HepG2 (cell line): ENCODE results near the gene RBPJ. TPM values are rescaled to one million over a fixed set of nuclear protein-coding genes. Genes with fewer than 3 reads are reported as not detected.

Experiments used
- ATAC-seq: fragments of 200-7000 bp; cut with Tn5 transposase; 3 replicates; pipeline ENCODE4 v1.9.1; 2020; ENCODE audit warnings: mild to moderate bottlenecking, moderate library complexity
- BruUV-seq: library from RNA; stranded (reverse); fragments of 400-500 nt; replicated peaks from 2 replicates; lab custom pipeline; 2021; lab: Mats Ljungman, UMichigan
- CTCF ChIA-PET: fragments of 300-600 bp; formaldehyde crosslinking; extraction: SDS; loops from one replicate; lab custom pipeline; 2021; ENCODE audit warnings: low total read pairs, inconsistent platforms, low intra/inter-chr PET ratio; lab: Yijun Ruan, JAX
- POLR2A ChIA-PET: fragments of 350-600 bp; sonication (Branson Sonifier 250); formaldehyde crosslinking; loops from one replicate; lab custom pipeline; 2020; ENCODE audit warnings: antibody characterized with exemption, inconsistent platforms; lab: Yijun Ruan, JAX
- DNase-seq: peaks from one replicate; pipeline ENCODE4 v3.0.0-alpha.2; 2015; ENCODE audit warnings: low spot score
- FAIRE-seq: peaks from 3 replicates; lab custom pipeline; 2011; peaks lifted over from hg19 to GRCh38; lab: Jason Lieb, UNC
- H2AFZ ChIP-seq: one replicate; pipeline ENCODE4 v1.6.1; 2011; ENCODE audit warnings: low read length, inconsistent platforms
- H3K27ac ChIP-seq: fragments of 300-600 bp; 3 replicates; pipeline ENCODE4 v1.8.0; 2011; ENCODE audit warnings: mixed run types, mild to moderate bottlenecking, mixed read lengths, low read length, inconsistent platforms; ENCODE audit not compliant: insufficient read depth; ENCODE audit errors: extremely low read length
- H3K27me3 ChIP-seq, 2 experiments: fragments of 200-600 bp in 1 of 2; 2 replicates in 1 of 2; 3 replicates in 1 of 2; pipeline versions ENCODE4 v1.6.0 to v1.8.0; 2011; ENCODE audit warnings: low read length in 2 of 2, mild to moderate bottlenecking in 2 of 2, moderate library complexity in 2 of 2, inconsistent platforms in 1 of 2; ENCODE audit not compliant: insufficient read depth in 2 of 2, control insufficient read depth in 1 of 2
- H3K36me3 ChIP-seq, 2 experiments: fragments of 200-600 bp in 1 of 2; replicated peaks in 1 of 2; 2 replicates in 1 of 2; 3 replicates in 1 of 2; pipeline versions ENCODE4 v1.5.1 to v1.8.0; 2011; ENCODE audit warnings: low read length in 2 of 2, inconsistent platforms in 1 of 2; ENCODE audit not compliant: insufficient read depth in 2 of 2, control insufficient read depth in 1 of 2
- H3K4me1 ChIP-seq: 2 replicates; pipeline ENCODE4 v1.5.1; 2012; ENCODE audit warnings: low read length, inconsistent platforms; ENCODE audit not compliant: insufficient read depth
- H3K4me2 ChIP-seq: 2 replicates; pipeline ENCODE4 v1.6.0; 2011; ENCODE audit warnings: low read depth, low read length, inconsistent platforms
- H3K4me3 ChIP-seq, 3 experiments: fragments of 200-600 bp in 1 of 3; sonication (generic), shearing (Covaris generic) in 1 of 3; replicated peaks in 1 of 3; 2 replicates each; pipeline ENCODE4 v1.5.1; 2011 to 2016; ENCODE audit warnings: low read length in 3 of 3, inconsistent platforms in 2 of 3, low read depth in 2 of 3, mild to moderate bottlenecking in 2 of 3, control low read depth in 1 of 3, mixed read lengths in 1 of 3; ENCODE audit not compliant: insufficient read depth in 1 of 3
- H3K79me2 ChIP-seq: one replicate; pipeline ENCODE4 v1.6.1; 2011; ENCODE audit warnings: low read length, inconsistent platforms; ENCODE audit not compliant: insufficient read depth
- H3K9ac ChIP-seq: 2 replicates; pipeline ENCODE4 v1.6.0; 2011; ENCODE audit warnings: mild to moderate bottlenecking, low read depth, low read length, inconsistent platforms; ENCODE audit not compliant: insufficient read depth
- H3K9me3 ChIP-seq: 2 replicates; pipeline ENCODE4 v1.5.1; 2012; ENCODE audit warnings: mild to moderate bottlenecking, low read length
- H4K20me1 ChIP-seq: 2 replicates; pipeline ENCODE4 v1.6.0; 2011; ENCODE audit warnings: inconsistent platforms, mild to moderate bottlenecking, low read length, moderate library complexity; ENCODE audit not compliant: insufficient read depth
- ARHGAP35 ChIP-seq: sonication (generic); formaldehyde crosslinking; IDR thresholded peaks from 2 replicates; pipeline ENCODE4 v1.9.0; 2022; ENCODE audit warnings: mild to moderate bottlenecking, inconsistent platforms, moderate library complexity, missing genetic modification reagents, borderline replicate concordance
- DNMT3B ChIP-seq: conservative IDR thresholded peaks from 2 replicates; pipeline ENCODE4 v1.6.1; 2016; ENCODE audit warnings: missing biosample characterization, control low read depth
- HHEX ChIP-seq: IDR thresholded peaks from 2 replicates; pipeline ENCODE4 v1.6.1; 2016; ENCODE audit warnings: control low read depth
- HNF4G ChIP-seq, 2 experiments: sonication (generic) in 1 of 2; formaldehyde crosslinking in 1 of 2; IDR thresholded peaks; 2 replicates each; pipeline versions ENCODE4 v1.4.0 to v1.6.1; 2011 to 2020; ENCODE audit warnings: borderline replicate concordance in 2 of 2, low read depth in 2 of 2, mild to moderate bottlenecking in 2 of 2, low read length in 1 of 2, missing genetic modification reagents in 1 of 2, moderate library complexity in 1 of 2
- ZBTB7B ChIP-seq: sonication (generic); formaldehyde crosslinking; IDR thresholded peaks from 2 replicates; pipeline ENCODE4 v1.4.0; 2020; ENCODE audit warnings: missing genetic modification reagents
- ZNF343 ChIP-seq: sonication (generic); formaldehyde crosslinking; IDR thresholded peaks from 2 replicates; pipeline ENCODE4 v1.4.0; 2020; ENCODE audit warnings: mild to moderate bottlenecking, missing genetic modification reagents
- ZNF432 ChIP-seq: sonication (generic); formaldehyde crosslinking; IDR thresholded peaks from 2 replicates; pipeline ENCODE4 v1.5.0; 2020; ENCODE audit warnings: missing genetic modification reagents, mild to moderate bottlenecking, borderline replicate concordance
- ZNF614 ChIP-seq: IDR thresholded peaks from 2 replicates; pipeline ENCODE4 v1.6.1; 2018; ENCODE audit warnings: missing biosample characterization, missing genetic modification reagents, inconsistent platforms, borderline replicate concordance
- ZNF703 ChIP-seq: sonication (generic); formaldehyde crosslinking; IDR thresholded peaks from 2 replicates; pipeline ENCODE4 v1.5.1; 2020; ENCODE audit warnings: missing genetic modification reagents, mild to moderate bottlenecking, moderate library complexity, borderline replicate concordance
- ZNF788 ChIP-seq: sonication (generic); formaldehyde crosslinking; IDR thresholded peaks from 2 replicates; pipeline ENCODE4 v1.5.0; 2020; ENCODE audit warnings: mild to moderate bottlenecking, missing genetic modification reagents, borderline replicate concordance
- ZNF879 ChIP-seq: sonication (generic); formaldehyde crosslinking; IDR thresholded peaks from 2 replicates; pipeline ENCODE4 v1.8.1; 2023; ENCODE audit warnings: missing genetic modification reagents
- WGBS: methylation state at CpG from one replicate; pipeline ENCODE4 v1.1.6; 2017; ENCODE audit warnings: low lambda C conversion rate; 5-methylcytosine and 5-hydroxymethylcytosine counted together
- in situ Hi-C: cut with HindIII; loops from 2 replicates; pipeline ENCODE4 v1.10.0; 2017; ENCODE audit warnings: low pct_unique_long_range_greater_than_20kb; ENCODE audit not compliant: extremely low pct_ligation_motif_present
- intact Hi-C: fragments of 100-400 bp; cut with micrococcal nuclease; formaldehyde crosslinking; loops from one replicate; pipeline ENCODE4 v1.10.0; 2022; ENCODE audit not compliant: unreplicated experiment
- polyA plus RNA-seq, 8 experiments: library from polyadenylated mRNA; depleted of rRNA in 3 of 8; stranded (reverse) in 7 of 8; unstranded in 1 of 8; fragments of >200 nt; fragmentation: Illumina TruSeq in 4 of 8; extraction: Trizol in 4 of 8; gene quantifications; 2 replicates each; pipeline versions ENCODE4 v1.2.1 to v1.2.3, GENCODE V29; 2011 to 2016; ENCODE audit warnings: low read depth in 4 of 8, missing spikeins in 1 of 8, mixed read lengths in 1 of 8; ENCODE audit not compliant: insufficient read depth in 1 of 8
- total RNA-seq, 5 experiments: library from RNA; depleted of rRNA; stranded (reverse); fragments of >200 nt; fragmentation: Illumina TruSeq; extraction: Trizol; gene quantifications; 2 replicates each; pipeline ENCODE4 v1.2.3, GENCODE V29; 2016; ENCODE audit warnings: low read depth in 1 of 5
- TF ChIP-seq, protein P1 (sequence below): sonication (generic); formaldehyde crosslinking; IDR thresholded peaks from 2 replicates; pipeline ENCODE4 v1.4.0; 2020; ENCODE audit warnings: missing genetic modification reagents

RBPJ gene
- total and polyA plus RNA-seq, 2 of the 13 experiments (the other 11 are each of a cell fraction or from before 2014, with no cell fraction given): 25.9 to 33.2 TPM

DNA sequence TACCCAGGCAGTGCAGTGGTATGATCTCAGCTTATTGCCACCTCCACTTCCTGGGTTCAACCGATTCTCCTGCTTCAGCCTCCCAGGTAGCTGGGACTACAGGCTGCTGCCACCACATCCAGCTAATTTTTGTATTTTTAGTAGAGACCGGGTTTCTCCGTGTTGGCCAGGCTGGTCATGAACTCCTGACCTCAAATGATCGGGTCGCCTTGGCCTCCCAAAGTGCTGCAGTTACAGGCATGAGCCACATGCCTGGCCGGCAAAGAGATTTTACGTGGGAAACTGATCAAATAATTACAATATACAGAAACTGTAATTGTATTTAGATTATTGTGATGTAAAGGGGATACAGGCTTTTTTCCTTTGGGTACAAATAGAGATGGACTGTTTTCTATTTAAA, 33.7 kb downstream of the RBPJ start:
- H4K20me1 ChIP-seq: peaks cover 52% of the 10 kb centered on the region
- H3K9ac ChIP-seq: no peak overlapping the region
- 84% methylated on average over 7 of the region's 7 CpGs for WGBS
- H3K9me3 ChIP-seq: no peaks in the 10 kb centered on the region
- H3K27me3 ChIP-seq: no peaks in the 10 kb centered on the region
- no peak for TF ChIP-seq ZNF343 (CRISPR knock-in tag)
- no peak for TF ChIP-seq DNMT3B (CRISPR knock-in tag)
- no peak for TF ChIP-seq ZNF614 (CRISPR knock-in tag)
- no peak for TF ChIP-seq ZNF879 (CRISPR knock-in tag)
- no peak for TF ChIP-seq HHEX (CRISPR knock-in tag)
- TF ChIP-seq ZBTB7B (CRISPR knock-in tag): no peak
- TF ChIP-seq ARHGAP35 (CRISPR knock-in tag): no peak
- no peak for TF ChIP-seq HNF4G (IDR thresholded peaks at IDR 0.05; ENCODE audit: borderline replicate concordance, low read depth, low read length)
- TF ChIP-seq HNF4G (CRISPR knock-in tag; IDR thresholded peaks at IDR 0.05; ENCODE audit: borderline replicate concordance, low read depth): no peak
- TF ChIP-seq, protein P1, sequence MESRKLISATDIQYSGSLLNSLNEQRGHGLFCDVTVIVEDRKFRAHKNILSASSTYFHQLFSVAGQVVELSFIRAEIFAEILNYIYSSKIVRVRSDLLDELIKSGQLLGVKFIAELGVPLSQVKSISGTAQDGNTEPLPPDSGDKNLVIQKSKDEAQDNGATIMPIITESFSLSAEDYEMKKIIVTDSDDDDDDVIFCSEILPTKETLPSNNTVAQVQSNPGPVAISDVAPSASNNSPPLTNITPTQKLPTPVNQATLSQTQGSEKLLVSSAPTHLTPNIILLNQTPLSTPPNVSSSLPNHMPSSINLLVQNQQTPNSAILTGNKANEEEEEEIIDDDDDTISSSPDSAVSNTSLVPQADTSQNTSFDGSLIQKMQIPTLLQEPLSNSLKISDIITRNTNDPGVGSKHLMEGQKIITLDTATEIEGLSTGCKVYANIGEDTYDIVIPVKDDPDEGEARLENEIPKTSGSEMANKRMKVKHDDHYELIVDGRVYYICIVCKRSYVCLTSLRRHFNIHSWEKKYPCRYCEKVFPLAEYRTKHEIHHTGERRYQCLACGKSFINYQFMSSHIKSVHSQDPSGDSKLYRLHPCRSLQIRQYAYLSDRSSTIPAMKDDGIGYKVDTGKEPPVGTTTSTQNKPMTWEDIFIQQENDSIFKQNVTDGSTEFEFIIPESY: no peak
- no peak for TF ChIP-seq ZNF703 (CRISPR knock-in tag)
- TF ChIP-seq ZNF432: no peak
- TF ChIP-seq ZNF788 (CRISPR knock-in tag): no peak
- no peak for ATAC-seq
- intact Hi-C loops: no loop called here
- FAIRE-seq: no peak
- in situ Hi-C loops: no loop called here
- ChIA-PET POLR2A (no interaction called here), CTCF (no interaction called here)
- H3K4me1 ChIP-seq: peaks cover 31% of the 10 kb centered on the region
- no peak overlapping the region for H3K4me2 ChIP-seq
- H3K27ac ChIP-seq: no peak overlapping the region
- peaks cover 83% of the 10 kb centered on the region for H3K79me2 ChIP-seq
- no peak for DNase-seq
- H3K4me3 ChIP-seq: no peak overlapping the region
- no peak overlapping the region for H2AFZ ChIP-seq
- BruUV-seq: no TSS peak
- H3K36me3 ChIP-seq: no peaks in the 10 kb centered on the region
